Measurements from ENCODE around the gene FBXW4. TPM values are rescaled to one million over a fixed set of nuclear protein-coding genes. Genes with fewer than 3 reads are reported as not detected.
A peak's percentile ranks its signal among the peaks of the same experiment; 100 is the strongest.

The FBXW4 gene
- total RNA-seq, result 20.7 and 37.1 TPM in 2 replicates

- DNase-seq, result peak; percentile 50
These were observed at the start of gene FBXW4 for GRCh38 chr10:101694674-101695403. TSS of gene FBXW4 (minus strand) at chr10:101695170. CDS start at chr10:101695105, 65 bp downstream.

- no peak for DNase-seq
These were observed 49.3 kb upstream of the FBXW4 start for GRCh38 chr10:101744267-101744666.

- no peak for DNase-seq
These were observed 47.0 kb upstream of the FBXW4 start for GRCh38 chr10:101741938-101742337.

GRCh38 chr10:101736666-101737065 lies 41.7 kb upstream of the FBXW4 start:
- DNase-seq, result no peak

GRCh38 chr10:101732096-101732495 lies 37.1 kb upstream of the FBXW4 start:
- DNase-seq, result no peak

- DNase-seq, result no peak
These were observed 31.1 kb upstream of the FBXW4 start for GRCh38 chr10:101726115-101726387.

- no peak for DNase-seq
These were observed 30.5 kb upstream of the FBXW4 start for GRCh38 chr10:101725296-101726114.

GRCh38 chr10:101724446-101724845 lies 29.5 kb upstream of the FBXW4 start:
- DNase-seq, result no peak

- DNase-seq, result no peak
These were observed 28.2 kb upstream of the FBXW4 start for GRCh38 chr10:101723176-101723575.

- DNase-seq, result no peak
These were observed 26.8 kb upstream of the FBXW4 start for GRCh38 chr10:101721806-101722205.

- no peak for DNase-seq
These were observed 25.7 kb upstream of the FBXW4 start for GRCh38 chr10:101720606-101721230.

GRCh38 chr10:101718690-101719275 lies 23.8 kb upstream of the FBXW4 start:
- no peak for DNase-seq

- peak; percentile 8 for DNase-seq
These were observed 22.1 kb upstream of the FBXW4 start for GRCh38 chr10:101716891-101717659.

- DNase-seq, result no peak
These were observed 18.0 kb upstream of the FBXW4 start for GRCh38 chr10:101712997-101713396.

- DNase-seq, result no peak
These were observed 15.8 kb upstream of the FBXW4 start for GRCh38 chr10:101710793-101711192.

GRCh38 chr10:101710059-101710695 lies 15.2 kb upstream of the FBXW4 start:
- peak; percentile 7 for DNase-seq

- peak; percentile 9 for DNase-seq
These were observed 14.5 kb upstream of the FBXW4 start for GRCh38 chr10:101709359-101710058.

GRCh38 chr10:101708870-101709269 lies 13.9 kb upstream of the FBXW4 start:
- DNase-seq, result no peak

GRCh38 chr10:101708073-101708472 lies 13.1 kb upstream of the FBXW4 start:
- DNase-seq, result no peak

- no peak for DNase-seq
These were observed 9.4 kb upstream of the FBXW4 start for GRCh38 chr10:101704331-101704730.

- DNase-seq, result no peak
These were observed 1.7 kb upstream of the FBXW4 start for GRCh38 chr10:101696632-101697031.
